ENCODE measurements around the gene SRSF4. TPM values are rescaled to one million over a fixed set of nuclear protein-coding genes. Genes with fewer than 3 reads are reported as not detected.
A peak's percentile ranks its signal among the peaks of the same experiment; 100 is the strongest.

The SRSF4 gene
- total RNA-seq (2014; rRNA removed) (62.0 and 78.2 TPM in 2 replicates), Bru-seq, nascent RNA (percentile 97 among the genes with signal in this experiment), BruChase-seq, experiment 1, labeled RNA remaining after a 6-hour chase (percentile 94 among the genes with signal in this experiment), BruChase-seq, experiment 2, labeled RNA remaining after a 2-hour chase (percentile 98 among the genes with signal in this experiment)
- long read RNA-seq, transcript SRSF4-201 (6 exons, 2,387 nt) = major isoform, 217 of 337 reads
- long read RNA-seq, transcript SRSF4-202 (5 exons, 1,264 nt) = minor isoform, 12 of 337 reads
- long read RNA-seq, partial matches to known transcripts = 64 of 337 reads
- long read RNA-seq, other reads (novel, unspliced or antisense) = 43 of 337 reads

DNA sequence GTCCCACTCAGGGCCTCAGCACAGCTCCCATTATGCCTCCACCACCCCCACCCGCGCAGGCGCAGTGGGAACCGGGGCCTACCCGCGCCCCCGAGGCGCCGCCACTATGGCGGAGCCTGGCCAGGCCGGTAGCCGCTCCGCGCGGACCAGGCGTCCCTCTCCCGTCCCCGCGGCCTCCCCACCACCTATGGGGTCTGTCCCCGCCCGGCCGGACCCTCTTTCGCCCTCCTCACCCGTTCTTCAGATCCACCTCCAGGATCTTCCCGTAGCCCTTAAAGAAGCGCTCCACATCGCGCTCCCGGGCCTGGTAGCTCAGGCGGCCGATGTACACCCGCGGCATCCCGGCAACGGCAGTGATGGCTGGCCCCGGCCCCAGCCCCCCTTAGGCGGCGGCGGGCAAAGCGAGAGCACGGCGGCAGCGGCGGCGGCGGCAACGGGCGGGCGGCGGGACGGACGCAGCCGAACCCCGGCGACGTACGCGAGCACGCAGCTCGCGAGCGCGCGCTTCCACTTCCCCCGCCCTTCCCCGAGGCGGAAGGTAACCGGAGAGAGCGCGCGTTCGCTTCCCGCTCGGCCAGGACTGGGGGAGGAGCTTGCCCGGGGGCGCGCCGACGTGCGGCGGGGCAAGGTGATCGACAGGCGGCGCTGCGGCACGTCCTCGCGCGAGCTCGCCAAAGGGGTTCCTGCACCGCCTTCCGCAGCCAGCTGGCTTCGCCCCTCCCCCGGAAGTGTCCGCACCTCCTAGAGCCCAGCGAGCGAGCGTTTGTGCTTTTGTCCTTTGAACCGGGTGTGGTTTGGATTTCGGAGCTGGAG is at the start of gene SRSF4:
TSS of gene SRSF4 (minus strand) at position 488 of the 813 bp plus-strand sequence. CDS start at position 340, 148 bp downstream.
- Histone ChIP-seq H3K27ac (ENCODE audit: low read length) (peak within 1 kb of the TSS; percentile 91), H3K36me3 (ENCODE audit: low read depth, low read length) (peaks cover 17% of the 10 kb centered on the region), H3K4me1 (ENCODE audit: insufficient read depth, low read length) (peaks cover 19% of the 10 kb centered on the region), H3K79me2 (ENCODE audit: low read length) (peaks cover 51% of the 10 kb centered on the region), H4K20me1 (ENCODE audit: low read length) (peaks cover 36% of the 10 kb centered on the region), H3K9ac (ENCODE audit: low read length) (peak within 1 kb of the TSS; percentile 100), H3K9me2 (replicated peaks; ENCODE audit: low read length) (no peaks in the 10 kb centered on the region), H3K4me2 (ENCODE audit: low read length) (peak within 1 kb of the TSS; percentile 94), H3K4me3 (ENCODE audit: low read length) (peak within 1 kb of the TSS; percentile 90), H3K9me3 (ENCODE audit: low read length) (no peaks in the 10 kb centered on the region), H3F3A (ENCODE audit: low read length, unreplicated experiment) (no peaks in the 10 kb centered on the region), H3K27me3 (ENCODE audit: low read length) (no peaks in the 10 kb centered on the region), H2AFZ (ENCODE audit: low read length) (peak within 1 kb of the TSS; percentile 90)
- ChIA-PET CTCF (interaction anchor here (0.5 to 1.6 kb wide), 4 partner anchors 16 to 923 kb away, joined by 3 to 14 read pairs (median 8); no protein-coding TSS in a partner anchor), POLR2A (ENCODE audit: unreplicated experiment) (interaction anchor here (0.6 to 1.4 kb wide), 10 partner anchors 16 to 1012 kb away, joined by 3 to 12 read pairs (median 4); partner anchors contain the start of gene GMEB1)
- TF ChIP-seq EZH2 (IDR thresholded peaks at IDR 0.05; ENCODE audit: low read length, unreplicated experiment) (no peak), CTCF (conservative IDR thresholded peaks at IDR 0.05; ENCODE audit: low read depth, low read length) (peak; percentile 69), EZH2phosphoT487 (IDR thresholded peaks at IDR 0.05; ENCODE audit: borderline replicate concordance, low read length) (no peak)
- peak; percentile 98 for DNase-seq
- ATAC-seq = peak; percentile 91
- BruUV-seq (replicated peaks) = no TSS peak
- intact Hi-C loops (cut with micrococcal nuclease) = loop anchor here (1.0 to 10.0 kb wide), 3 partner anchors 21 to 137 kb away; partner anchors contain the start of gene TMEM200B

- peak; percentile 43; the same call in 1 of the 2 replicates for TF ChIP-seq CTCF (conservative IDR thresholded peaks at IDR 0.05; ENCODE audit: low read depth, low read length)
- TF ChIP-seq EZH2phosphoT487 (IDR thresholded peaks at IDR 0.05; ENCODE audit: borderline replicate concordance, low read length) = no peak
- no peak for TF ChIP-seq EZH2 (IDR thresholded peaks at IDR 0.05; ENCODE audit: low read length, unreplicated experiment)
- no peaks in the 10 kb centered on the region for H3K36me3 ChIP-seq (ENCODE audit: low read depth, low read length)
- no peaks in the 10 kb centered on the region for H3F3A ChIP-seq (ENCODE audit: low read length, unreplicated experiment)
- ATAC-seq (peak; percentile 94), DNase-seq (peak; percentile 92)
- peak within 1 kb of the TSS; percentile 92 for H3K9ac ChIP-seq (ENCODE audit: low read length)
- peaks cover 31% of the 10 kb centered on the region for H3K79me2 ChIP-seq (ENCODE audit: low read length)
- no peaks in the 10 kb centered on the region for H4K20me1 ChIP-seq (ENCODE audit: low read length)
- peak within 1 kb of the TSS; percentile 89 for H3K4me2 ChIP-seq (ENCODE audit: low read length)
- H2AFZ ChIP-seq (ENCODE audit: low read length) = peak within 1 kb of the TSS; percentile 78
- H3K4me3 ChIP-seq (ENCODE audit: low read length) = peak within 1 kb of the TSS; percentile 85
- H3K27me3 ChIP-seq (ENCODE audit: low read length) = no peaks in the 10 kb centered on the region
- TSS peak; percentile 67 for BruUV-seq (replicated peaks)
- ChIA-PET CTCF (no interaction called here), POLR2A (ENCODE audit: unreplicated experiment) (interaction anchor here (0.6 kb wide), 1 partner anchor 36 kb away, joined by 3 read pairs; no protein-coding TSS in a partner anchor)
- H3K9me2 ChIP-seq (replicated peaks; ENCODE audit: low read length) = no peaks in the 10 kb centered on the region
- H3K9me3 ChIP-seq (ENCODE audit: low read length) = no peaks in the 10 kb centered on the region
- peaks cover 10% of the 10 kb centered on the region for H3K4me1 ChIP-seq (ENCODE audit: insufficient read depth, low read length)
- peak within 1 kb of the TSS; percentile 2; the same call in 1 of the 2 replicates for H3K27ac ChIP-seq (ENCODE audit: low read length)
- intact Hi-C loops (cut with micrococcal nuclease) = loop anchor here (10.0 kb wide), 2 partner anchors 414 to 884 kb away; no protein-coding TSS in a partner anchor
Measured at GRCh38 chr1:29230553-29231378, 49.1 kb upstream of the SRSF4 start, which contains the start of gene MECR. TSS of gene MECR (minus strand) at chr1:29230934. CDS start at chr1:29230906, 28 bp downstream.
